Muscle layer of duodenum (tissue), 2 donors: Measurements from ENCODE around the gene LPAR1.

Experiments
- H3K27ac ChIP-seq: one replicate; pipeline ENCODE4 v1.7.0; 2013; ENCODE audit warnings: mild to moderate bottlenecking, low read length
- H3K27me3 ChIP-seq: one replicate; pipeline ENCODE4 v1.7.0; 2013; ENCODE audit warnings: low read depth, mild to moderate bottlenecking, control low read depth, low read length
- H3K36me3 ChIP-seq, 2 donors: one replicate each; pipeline ENCODE4 v1.7.0; 2013; ENCODE audit warnings: low read length in 2 of 2, control low read depth in 1 of 2, mild to moderate bottlenecking in 1 of 2; ENCODE audit not compliant: insufficient read depth in 2 of 2, control insufficient read depth in 1 of 2
- H3K4me1 ChIP-seq, 2 donors: one replicate each; pipeline ENCODE4 v1.7.0; 2013; ENCODE audit warnings: low read length in 2 of 2, mild to moderate bottlenecking in 2 of 2, control low read depth in 1 of 2, moderate library complexity in 1 of 2; ENCODE audit not compliant: insufficient read depth in 2 of 2, control insufficient read depth in 1 of 2
- H3K4me3 ChIP-seq, 2 donors: one replicate each; pipeline ENCODE4 v1.7.0; 2013; ENCODE audit warnings: low read length in 2 of 2, low read depth in 1 of 2, mild to moderate bottlenecking in 1 of 2
- H3K9me3 ChIP-seq, 2 donors: one replicate each; pipeline ENCODE4 v1.7.0; 2013; ENCODE audit warnings: low read length in 2 of 2, control low read depth in 1 of 2, mild to moderate bottlenecking in 1 of 2; ENCODE audit not compliant: control insufficient read depth in 1 of 2
- donor health status: healthy.

Gene LPAR1

DNA sequence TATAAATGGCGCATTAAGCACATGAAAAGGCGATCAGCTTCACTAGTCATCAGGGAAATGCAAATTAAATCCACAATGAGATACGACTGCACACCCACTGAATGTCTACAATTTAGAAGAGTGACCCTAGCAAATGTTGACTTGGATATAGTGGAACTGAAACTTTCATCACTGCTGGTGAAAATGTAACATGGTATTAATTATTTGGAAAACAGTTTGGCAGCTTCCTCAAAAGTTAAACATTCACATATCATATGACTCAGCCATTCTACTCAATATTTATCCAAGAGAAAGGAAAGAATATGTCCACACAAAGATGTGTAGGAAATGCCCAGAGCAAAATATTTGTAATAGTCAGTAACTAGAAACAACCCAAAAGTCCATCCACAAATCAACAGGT lies 146.5 kb downstream of the LPAR1 start:
- Histone ChIP-seq H3K4me1 (peaks cover 0 to 5% of the 10 kb centered on the region in 2 donors), H3K27ac (no peak overlapping the region), H3K4me3 (no peak overlapping the region), H3K27me3 (no peaks in the 10 kb centered on the region), H3K36me3 (peaks cover 0 to 3% of the 10 kb centered on the region in 2 donors), H3K9me3 (no peaks in the 10 kb centered on the region)

DNA sequence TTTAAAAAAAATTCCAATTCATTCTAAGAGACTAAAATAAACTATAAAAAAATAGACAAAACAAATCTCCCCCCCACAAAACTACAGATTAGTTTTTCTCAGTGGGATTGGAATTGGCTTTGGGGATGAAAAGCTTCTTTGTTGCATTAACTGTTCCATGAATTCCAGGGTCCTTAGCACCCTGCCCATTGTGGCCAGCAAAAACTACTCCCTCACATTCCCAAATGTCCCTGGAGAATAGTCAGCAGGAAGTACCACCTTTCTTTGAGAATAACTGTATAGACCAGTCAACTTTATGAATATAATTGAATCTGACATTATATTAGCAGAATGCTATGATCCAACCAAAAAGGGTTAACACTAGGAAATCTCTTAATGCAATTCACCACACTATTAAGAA lies 147.9 kb downstream of the LPAR1 start:
- Histone ChIP-seq H3K36me3 (peaks cover 0 to 3% of the 10 kb centered on the region in 2 donors), H3K4me1 (peaks cover 0 to 9% of the 10 kb centered on the region in 2 donors), H3K27ac (no peak overlapping the region)

DNA sequence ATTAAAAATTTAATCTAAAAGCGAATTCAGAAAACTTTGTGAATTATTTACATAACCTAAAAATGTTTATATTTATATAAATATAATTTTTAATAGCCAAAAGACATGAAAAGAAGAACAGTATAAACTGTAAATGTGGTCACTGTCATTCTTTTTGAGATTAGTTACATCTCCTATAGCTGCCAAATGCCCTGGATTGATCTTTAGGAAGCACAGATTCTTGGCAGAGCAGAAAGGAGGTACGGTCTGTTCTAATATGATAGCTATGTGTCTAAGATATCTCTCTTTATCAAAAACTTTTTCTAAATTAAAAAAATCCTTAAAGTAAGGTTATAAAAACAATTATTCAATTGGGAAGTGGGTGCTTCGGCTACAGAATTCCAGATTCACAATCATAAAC lies 151.0 kb downstream of the LPAR1 start:
- H3K27me3 ChIP-seq: no peaks in the 10 kb centered on the region
- no peaks in the 10 kb centered on the region for H3K9me3 ChIP-seq
- H3K4me3 ChIP-seq: no peak overlapping the region
- peak overlapping the region; percentile 8 for H3K27ac ChIP-seq
- H3K36me3 ChIP-seq: no peaks in the 10 kb centered on the region
- peaks cover 0 to 9% of the 10 kb centered on the region in 2 donors for H3K4me1 ChIP-seq

More for the DNA sequence above, 147.9 kb downstream of the LPAR1 start:
- Histone ChIP-seq H3K27me3 (no peaks in the 10 kb centered on the region), H3K4me3 (no peak overlapping the region), H3K9me3 (no peaks in the 10 kb centered on the region)

DNA sequence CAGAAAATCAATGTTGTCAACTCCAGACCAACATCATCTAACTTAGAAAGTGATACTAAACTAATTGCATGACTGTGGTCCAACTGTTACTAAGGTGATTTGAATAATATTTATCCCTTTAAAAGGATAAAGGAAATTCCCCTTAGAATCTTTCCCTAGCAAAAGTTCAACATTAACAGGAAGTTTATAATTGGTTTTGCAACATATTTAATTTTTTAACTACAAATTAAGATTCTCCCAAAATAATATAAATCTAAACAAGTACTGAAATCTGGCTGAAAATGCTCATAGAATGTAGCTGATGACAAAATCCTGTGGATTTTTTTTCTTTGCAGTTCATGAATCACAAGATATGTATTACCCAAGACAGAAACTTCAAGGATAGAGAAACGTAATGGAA lies 151.4 kb downstream of the LPAR1 start:
- H3K4me1 ChIP-seq: peaks cover 0 to 7% of the 10 kb centered on the region in 2 donors
- no peak overlapping the region for H3K4me3 ChIP-seq
- no peak overlapping the region for H3K27ac ChIP-seq
- H3K9me3 ChIP-seq: no peaks in the 10 kb centered on the region
- H3K36me3 ChIP-seq: no peaks in the 10 kb centered on the region
- no peaks in the 10 kb centered on the region for H3K27me3 ChIP-seq

DNA sequence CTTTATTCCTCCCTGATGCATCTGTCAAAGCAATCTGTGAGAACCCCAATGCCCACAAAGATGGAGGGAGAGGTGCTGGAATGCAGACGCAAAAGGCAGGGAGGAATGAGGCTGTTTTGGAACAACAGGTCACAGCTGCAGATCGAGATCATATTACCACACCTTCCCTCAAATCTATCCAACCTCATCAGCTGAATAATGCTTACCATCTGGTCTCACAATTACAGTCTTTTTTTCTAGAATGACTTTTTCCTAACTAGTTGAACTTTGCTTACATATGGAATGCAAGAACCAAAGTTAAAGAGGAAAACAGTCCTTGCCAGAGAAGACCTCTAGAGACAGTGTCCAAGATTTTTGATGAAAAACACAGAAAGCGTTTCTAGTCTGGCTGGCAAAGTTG lies 158.1 kb downstream of the LPAR1 start:
- Histone ChIP-seq H3K27me3 (no peaks in the 10 kb centered on the region), H3K4me1 (peaks cover 0 to 7% of the 10 kb centered on the region in 2 donors), H3K9me3 (no peaks in the 10 kb centered on the region), H3K27ac (no peak overlapping the region), H3K36me3 (no peaks in the 10 kb centered on the region), H3K4me3 (no peak overlapping the region)

DNA sequence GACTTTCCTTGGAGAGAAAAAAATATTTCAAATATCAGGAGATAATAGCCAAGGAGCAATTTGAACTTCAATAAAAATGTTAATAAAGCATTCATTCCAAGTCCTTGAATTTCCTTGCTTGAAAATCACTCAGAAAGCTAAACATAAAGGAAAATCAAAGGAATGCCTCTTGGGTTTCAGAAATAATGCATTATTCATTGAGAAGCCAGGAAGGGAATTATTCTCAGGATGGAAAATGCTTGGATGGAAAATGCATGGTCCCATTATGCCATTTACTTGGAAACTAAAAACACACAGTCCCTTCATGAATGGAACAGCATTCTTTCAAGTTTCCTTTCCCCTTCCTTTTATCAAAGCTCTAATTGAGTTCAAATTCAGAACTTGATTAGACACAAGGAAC lies 160.9 kb downstream of the LPAR1 start:
- no peak overlapping the region for H3K4me3 ChIP-seq
- peak overlapping the region; percentile 2 for H3K27ac ChIP-seq
- no peaks in the 10 kb centered on the region for H3K36me3 ChIP-seq
- peaks cover 0 to 7% of the 10 kb centered on the region in 2 donors for H3K4me1 ChIP-seq
- no peaks in the 10 kb centered on the region for H3K27me3 ChIP-seq
- H3K9me3 ChIP-seq: no peaks in the 10 kb centered on the region

DNA sequence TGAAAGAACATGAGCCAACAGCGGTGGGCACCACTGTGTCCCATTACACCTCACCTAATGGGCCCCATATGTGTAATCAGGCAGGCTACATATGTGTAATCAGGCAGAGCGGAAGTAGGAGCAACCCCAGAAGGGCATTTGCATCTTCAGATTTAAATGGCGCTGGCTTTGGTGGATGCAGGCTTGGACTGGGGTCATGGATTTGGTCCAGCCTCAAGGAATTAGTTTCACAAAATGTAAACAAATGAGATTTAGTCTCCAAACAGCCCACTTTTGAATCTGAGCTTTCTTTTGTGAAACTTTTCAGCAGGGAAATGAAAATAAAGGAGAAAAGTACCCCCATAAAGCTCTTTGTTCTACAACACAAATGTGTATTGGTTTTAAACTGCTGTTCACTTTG lies 161.3 kb downstream of the LPAR1 start:
- peaks cover 0 to 7% of the 10 kb centered on the region in 2 donors for H3K4me1 ChIP-seq
- H3K27ac ChIP-seq: peak overlapping the region; percentile 2
- H3K36me3 ChIP-seq: no peaks in the 10 kb centered on the region
- H3K4me3 ChIP-seq: no peak overlapping the region
- no peaks in the 10 kb centered on the region for H3K27me3 ChIP-seq
- no peaks in the 10 kb centered on the region for H3K9me3 ChIP-seq

DNA sequence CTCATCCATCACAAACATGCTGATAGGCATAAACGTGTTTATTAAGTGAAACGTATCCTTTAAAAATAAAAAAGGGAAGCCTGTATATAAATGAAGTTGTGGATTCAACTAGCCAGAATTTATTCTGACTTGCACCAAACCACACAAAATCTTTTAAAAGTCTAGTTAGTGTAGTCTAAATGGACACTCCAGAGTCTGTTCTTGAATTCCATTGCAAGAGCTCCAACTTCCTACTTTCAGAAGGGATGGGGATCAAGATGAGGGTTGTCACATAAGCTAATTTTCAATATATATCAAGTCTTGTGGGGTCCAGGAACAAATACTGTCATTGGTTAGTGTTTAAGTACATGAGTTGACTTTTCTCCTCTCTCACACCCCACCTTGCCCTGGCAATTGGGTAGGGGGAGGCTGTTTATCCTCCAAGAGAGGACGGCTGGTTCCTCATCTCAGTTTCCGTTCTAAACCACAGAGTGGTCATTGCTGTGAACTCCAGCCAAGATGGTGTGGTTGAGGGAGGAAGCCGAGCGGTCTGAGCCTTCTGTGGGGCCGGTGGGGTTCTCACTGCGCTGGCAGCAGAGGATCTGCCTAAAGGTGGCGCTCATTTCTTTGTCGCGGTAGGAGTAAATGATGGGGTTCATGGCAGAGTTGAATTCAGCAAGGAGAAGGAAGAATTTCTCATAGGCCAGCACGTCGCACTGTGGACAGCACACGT lies 163.2 kb downstream of the LPAR1 start:
- no peaks in the 10 kb centered on the region for H3K27me3 ChIP-seq
- no peak overlapping the region for H3K27ac ChIP-seq
- H3K4me3 ChIP-seq: no peak overlapping the region
- no peaks in the 10 kb centered on the region for H3K36me3 ChIP-seq
- peaks cover 0 to 7% of the 10 kb centered on the region in 2 donors for H3K4me1 ChIP-seq
- H3K9me3 ChIP-seq: no peaks in the 10 kb centered on the region

DNA sequence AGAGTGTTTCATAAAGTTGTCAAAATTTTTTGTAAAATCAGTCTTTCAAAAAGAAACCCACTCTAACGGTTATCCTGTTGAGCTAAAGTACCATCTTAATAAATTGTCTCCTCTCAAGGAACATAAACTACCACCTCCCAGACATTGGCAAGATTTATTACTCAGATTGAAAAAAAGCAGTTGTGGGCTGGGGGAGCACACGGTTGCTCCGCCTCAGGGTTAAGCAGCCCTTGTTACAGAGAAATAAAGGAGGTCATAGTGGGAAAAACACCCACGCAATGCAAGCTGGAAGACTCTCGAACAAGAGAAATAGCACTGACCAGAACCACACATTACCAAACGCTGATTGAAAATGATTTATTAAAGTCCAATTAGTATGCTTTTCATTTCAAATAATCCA lies 165.3 kb downstream of the LPAR1 start:
- Histone ChIP-seq H3K27ac (no peak overlapping the region), H3K36me3 (no peaks in the 10 kb centered on the region), H3K4me1 (peaks cover 0 to 7% of the 10 kb centered on the region in 2 donors), H3K4me3 (no peak overlapping the region), H3K9me3 (no peaks in the 10 kb centered on the region), H3K27me3 (no peaks in the 10 kb centered on the region)

DNA sequence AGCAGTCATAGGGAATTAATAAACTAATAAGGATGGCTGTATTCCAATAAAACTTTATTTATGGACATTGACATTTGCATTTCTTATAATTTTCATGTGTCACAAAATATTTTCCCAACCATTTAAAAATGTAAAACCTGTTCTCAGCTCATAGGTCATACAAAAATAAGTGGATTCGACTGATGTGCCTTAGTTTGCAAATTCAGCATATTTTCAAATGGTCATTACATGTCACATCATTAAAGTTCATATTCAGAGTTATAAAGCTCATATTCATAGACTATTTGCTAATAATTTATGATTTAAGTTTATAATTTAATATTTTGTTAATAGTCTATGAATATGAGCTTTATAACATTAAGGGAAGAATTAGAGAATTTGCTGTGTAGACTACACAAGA lies 166.5 kb downstream of the LPAR1 start:
- no peaks in the 10 kb centered on the region for H3K4me1 ChIP-seq
- no peaks in the 10 kb centered on the region for H3K27me3 ChIP-seq
- no peaks in the 10 kb centered on the region for H3K9me3 ChIP-seq
- no peak overlapping the region for H3K4me3 ChIP-seq
- no peak overlapping the region for H3K27ac ChIP-seq
- H3K36me3 ChIP-seq: no peaks in the 10 kb centered on the region

DNA sequence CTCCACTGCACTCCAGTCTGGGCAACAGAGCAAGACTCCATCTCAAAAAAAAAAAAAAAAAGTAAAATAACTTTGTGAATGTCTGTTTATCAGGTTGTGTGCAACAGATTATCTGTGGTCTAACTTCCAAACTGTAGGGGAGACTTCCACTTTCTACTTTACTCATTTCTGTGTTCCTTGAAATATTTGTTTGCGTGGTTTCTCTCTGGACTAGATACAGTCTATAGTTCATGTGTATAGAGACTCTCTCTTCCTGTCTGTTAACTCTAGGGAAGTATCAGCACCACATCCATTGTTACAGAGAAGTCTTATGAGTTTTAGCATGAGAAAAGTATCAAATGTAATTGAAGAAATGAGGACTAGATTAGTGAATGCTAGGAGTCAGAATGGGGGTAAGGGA lies 168.3 kb downstream of the LPAR1 start:
- H3K9me3 ChIP-seq: no peaks in the 10 kb centered on the region
- no peak overlapping the region for H3K27ac ChIP-seq
- no peaks in the 10 kb centered on the region for H3K36me3 ChIP-seq
- H3K27me3 ChIP-seq: no peaks in the 10 kb centered on the region
- no peaks in the 10 kb centered on the region for H3K4me1 ChIP-seq
- no peak overlapping the region for H3K4me3 ChIP-seq

DNA sequence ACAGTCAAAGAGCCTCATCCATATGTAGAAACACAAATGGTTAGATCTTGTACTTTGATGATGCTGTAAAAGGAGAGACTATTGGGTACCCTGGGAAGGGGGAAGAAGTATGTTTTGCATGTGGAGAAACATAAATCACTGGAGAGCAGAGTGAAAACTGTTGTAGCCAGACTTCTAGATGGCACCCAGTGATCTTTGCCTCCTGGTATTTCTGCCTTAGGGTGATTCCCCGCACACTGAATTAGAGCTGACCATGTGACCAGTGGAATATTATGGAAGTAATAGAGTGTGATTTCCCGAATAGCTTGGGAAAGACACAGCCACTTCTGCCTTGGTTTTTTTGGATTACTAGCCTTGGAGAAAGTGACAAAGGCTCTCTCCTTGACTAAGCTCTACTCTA lies 174.3 kb downstream of the LPAR1 start:
- Histone ChIP-seq H3K27me3 (no peaks in the 10 kb centered on the region), H3K36me3 (no peaks in the 10 kb centered on the region), H3K4me1 (no peaks in the 10 kb centered on the region), H3K4me3 (no peak overlapping the region), H3K9me3 (peaks cover 0 to 4% of the 10 kb centered on the region in 2 donors), H3K27ac (no peak overlapping the region)
